HEK293 (cell line): Measurements from ENCODE around the gene SLC15A4.

Source experiments
- CTCF ChIP-seq: fragments of 450-650 bp; formaldehyde crosslinking; IDR thresholded peaks from 2 replicates; pipeline ENCODE4 v1.5.1; 2016; ENCODE audit warnings: missing biosample characterization, missing genetic modification characterization
- KLF7 ChIP-seq: fragments of 450-650 bp; formaldehyde crosslinking; IDR thresholded peaks from 2 replicates; pipeline ENCODE4 v1.5.1; 2016; ENCODE audit warnings: missing biosample characterization, missing genetic modification characterization, borderline replicate concordance
- PRDM10 ChIP-seq: fragments of 450-650 bp; formaldehyde crosslinking; IDR thresholded peaks from 2 replicates; pipeline ENCODE4 v1.5.1; 2016; ENCODE audit warnings: missing biosample characterization, missing genetic modification characterization
- YY1 ChIP-seq: fragments of 450-650 bp; formaldehyde crosslinking; IDR thresholded peaks from 2 replicates; pipeline ENCODE4 v1.5.1; 2018; ENCODE audit warnings: missing biosample characterization, missing genetic modification characterization
- ZBTB8A ChIP-seq: fragments of 450-650 bp; formaldehyde crosslinking; IDR thresholded peaks from 2 replicates; pipeline ENCODE4 v1.5.1; 2016; ENCODE audit warnings: missing biosample characterization, missing genetic modification characterization
- ZNF26 ChIP-seq: fragments of 450-650 bp; formaldehyde crosslinking; IDR thresholded peaks from 2 replicates; pipeline ENCODE4 v1.5.1; 2016; ENCODE audit warnings: missing biosample characterization, missing genetic modification characterization
- ZNF302 ChIP-seq: fragments of 450-650 bp; formaldehyde crosslinking; IDR thresholded peaks from 2 replicates; pipeline ENCODE4 v1.5.1; 2016; ENCODE audit warnings: missing biosample characterization, missing genetic modification characterization, low read depth
- ZNF416 ChIP-seq: fragments of 450-650 bp; formaldehyde crosslinking; IDR thresholded peaks from 2 replicates; pipeline ENCODE4 v1.5.1; 2016; ENCODE audit warnings: missing biosample characterization, missing genetic modification characterization
- ZNF544 ChIP-seq: fragments of 450-650 bp; formaldehyde crosslinking; IDR thresholded peaks from 2 replicates; pipeline ENCODE4 v1.5.0; 2017; ENCODE audit warnings: missing biosample characterization, missing genetic modification characterization

GRCh38 chr12:128784030-128784760, 39.6 kb downstream of the SLC15A4 start:
- TF ChIP-seq CTCF (tag by site-specific recombination) (no peak), KLF7 (no peak), ZNF544 (tag by site-specific recombination) (no peak), YY1 (tag by site-specific recombination) (no peak), ZNF416 (tag by site-specific recombination) (no peak), ZNF26 (tag by site-specific recombination) (no peak), ZBTB8A (tag by site-specific recombination) (no peak), ZNF302 (no peak), PRDM10 (no peak)
